K562 (cell line): ENCODE measurements around the gene ELOVL7.

Source experiments
- ZBTB8A ChIP-seq: fragments of 450-650 bp; IDR thresholded peaks from 2 replicates; pipeline ENCODE4 v1.6.1; 2018; ENCODE audit warnings: mild to moderate bottlenecking, moderate library complexity; ENCODE audit not compliant: partially characterized antibody
- ZC3H4 ChIP-seq: sonication (generic); formaldehyde crosslinking; IDR thresholded peaks from 2 replicates; pipeline ENCODE4 v1.9.0; 2021; ENCODE audit warnings: missing genetic modification reagents, borderline replicate concordance
- ZNF175 ChIP-seq: fragments of 200-800 bp; sonication (Bioruptor generic); IDR thresholded peaks from 2 replicates; pipeline ENCODE4 v1.6.1; 2016; ENCODE audit warnings: low read depth, mild to moderate bottlenecking, missing genetic modification characterization, missing compliant biosample characterization
- ZNF274 ChIP-seq: IDR thresholded peaks from 2 replicates; pipeline ENCODE4 v1.6.1; 2011; ENCODE audit warnings: low read depth, mild to moderate bottlenecking, low read length, moderate library complexity, borderline replicate concordance
- TF ChIP-seq, protein P1 (sequence below), 2 experiments: fragments of 450-650 bp; IDR thresholded peaks; 2 replicates each; pipeline ENCODE4 v1.6.1; 2016; ENCODE audit warnings: mild to moderate bottlenecking in 2 of 2, borderline replicate concordance in 1 of 2, low read depth in 1 of 2, moderate library complexity in 1 of 2

GRCh38 chr5:60724126-60724525 lies 119.9 kb downstream of the ELOVL7 start:
- TF ChIP-seq ZBTB8A (no peak), ZNF175 (CRISPR knock-in tag) (no peak), ZC3H4 (CRISPR knock-in tag) (no peak), ZNF274 (no peak)
- TF ChIP-seq, protein P1, sequence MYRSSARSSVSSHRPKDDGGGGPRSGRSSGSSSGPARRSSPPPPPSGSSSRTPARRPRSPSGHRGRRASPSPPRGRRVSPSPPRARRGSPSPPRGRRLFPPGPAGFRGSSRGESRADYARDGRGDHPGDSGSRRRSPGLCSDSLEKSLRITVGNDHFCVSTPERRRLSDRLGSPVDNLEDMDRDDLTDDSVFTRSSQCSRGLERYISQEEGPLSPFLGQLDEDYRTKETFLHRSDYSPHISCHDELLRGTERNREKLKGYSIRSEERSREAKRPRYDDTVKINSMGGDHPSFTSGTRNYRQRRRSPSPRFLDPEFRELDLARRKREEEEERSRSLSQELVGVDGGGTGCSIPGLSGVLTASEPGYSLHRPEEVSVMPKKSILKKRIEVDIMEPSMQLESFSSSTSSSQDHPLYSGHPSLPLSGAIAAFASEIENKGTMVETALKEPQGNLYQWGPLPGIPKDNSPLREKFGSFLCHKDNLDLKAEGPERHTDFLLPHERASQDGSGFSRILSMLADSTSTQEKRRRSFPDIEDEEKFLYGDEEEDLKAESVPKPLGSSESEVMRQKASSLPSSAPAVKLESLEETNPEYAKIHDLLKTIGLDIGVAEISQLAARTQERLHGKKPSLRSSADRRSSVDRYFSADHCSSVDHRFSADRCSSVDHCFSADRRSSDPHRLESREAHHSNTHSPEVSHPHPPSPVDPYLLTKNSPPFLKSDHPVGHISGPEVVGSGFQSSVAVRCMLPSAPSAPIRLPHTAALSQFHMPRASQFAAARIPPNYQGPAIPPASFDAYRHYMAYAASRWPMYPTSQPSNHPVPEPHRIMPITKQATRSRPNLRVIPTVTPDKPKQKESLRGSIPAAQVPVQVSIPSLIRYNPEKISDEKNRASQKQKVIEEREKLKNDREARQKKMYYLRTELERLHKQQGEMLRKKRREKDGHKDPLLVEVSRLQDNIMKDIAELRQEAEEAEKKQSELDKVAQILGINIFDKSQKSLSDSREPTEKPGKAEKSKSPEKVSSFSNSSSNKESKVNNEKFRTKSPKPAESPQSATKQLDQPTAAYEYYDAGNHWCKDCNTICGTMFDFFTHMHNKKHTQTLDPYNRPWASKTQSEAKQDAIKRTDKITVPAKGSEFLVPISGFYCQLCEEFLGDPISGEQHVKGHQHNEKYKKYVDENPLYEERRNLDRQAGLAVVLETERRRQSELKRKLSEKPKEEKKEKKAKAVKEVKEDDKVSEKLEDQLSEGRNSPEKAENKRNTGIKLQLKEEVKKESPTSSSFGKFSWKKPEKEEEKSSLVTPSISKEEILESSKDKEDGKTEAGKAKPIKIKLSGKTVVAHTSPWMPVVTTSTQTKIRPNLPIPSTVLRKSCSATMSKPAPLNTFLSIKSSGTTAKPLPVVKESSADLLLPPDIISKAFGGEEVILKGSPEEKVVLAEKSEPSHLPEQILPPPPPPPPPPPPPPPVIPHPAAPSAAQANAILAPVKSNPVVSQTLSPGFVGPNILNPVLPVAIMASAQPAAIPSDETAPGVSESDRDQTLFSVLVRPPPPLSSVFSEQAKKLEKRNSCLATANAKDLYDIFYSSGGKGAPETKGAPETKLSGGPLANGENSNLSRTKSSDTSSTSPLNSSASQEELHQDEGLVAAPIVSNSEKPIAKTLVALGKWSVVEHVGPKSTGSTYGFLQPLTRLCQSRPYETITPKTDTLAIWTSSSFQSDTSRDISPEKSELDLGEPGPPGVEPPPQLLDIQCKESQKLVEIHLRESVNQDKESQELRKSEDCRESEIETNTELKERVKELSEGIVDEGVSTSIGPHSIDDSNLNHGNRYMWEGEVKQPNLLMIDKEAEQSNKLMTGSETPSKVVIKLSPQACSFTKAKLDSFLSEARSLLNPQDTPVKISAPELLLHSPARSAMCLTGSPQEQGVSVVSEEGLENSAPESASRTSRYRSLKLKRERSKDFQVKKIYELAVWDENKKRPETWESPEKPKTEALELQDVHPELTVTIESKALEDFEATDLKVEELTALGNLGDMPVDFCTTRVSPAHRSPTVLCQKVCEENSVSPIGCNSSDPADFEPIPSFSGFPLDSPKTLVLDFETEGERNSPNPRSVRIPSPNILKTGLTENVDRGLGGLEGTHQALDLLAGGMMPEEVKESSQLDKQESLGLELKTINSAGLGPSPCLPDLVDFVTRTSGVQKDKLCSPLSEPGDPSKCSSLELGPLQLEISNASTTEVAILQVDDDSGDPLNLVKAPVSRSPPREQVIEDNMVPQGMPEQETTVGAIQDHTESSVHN (IDR thresholded peaks at IDR 0.05; ENCODE audit: borderline replicate concordance in 1 of 2, low read depth in 1 of 2) = no peak
